HepG2 (cell line): ENCODE data around the gene ARL4D. TPM values are rescaled to one million over a fixed set of nuclear protein-coding genes. Genes with fewer than 3 reads are reported as not detected.

Source experiments
- ATAC-seq: fragments of 200-7000 bp; cut with Tn5 transposase; 3 replicates; pipeline ENCODE4 v1.9.1; 2020; ENCODE audit warnings: mild to moderate bottlenecking, moderate library complexity
- BruUV-seq: library from RNA; stranded (reverse); fragments of 400-500 nt; replicated peaks from 2 replicates; lab custom pipeline; 2021; lab: Mats Ljungman, UMichigan
- CTCF ChIA-PET: fragments of 300-600 bp; formaldehyde crosslinking; extraction: SDS; loops from one replicate; lab custom pipeline; 2021; ENCODE audit warnings: low total read pairs, inconsistent platforms, low intra/inter-chr PET ratio; lab: Yijun Ruan, JAX
- POLR2A ChIA-PET: fragments of 350-600 bp; sonication (Branson Sonifier 250); formaldehyde crosslinking; loops from one replicate; lab custom pipeline; 2020; ENCODE audit warnings: antibody characterized with exemption, inconsistent platforms; lab: Yijun Ruan, JAX
- DNase-seq: peaks from one replicate; pipeline ENCODE4 v3.0.0-alpha.2; 2015; ENCODE audit warnings: low spot score
- FAIRE-seq: peaks from 3 replicates; lab custom pipeline; 2011; peaks lifted over from hg19 to GRCh38; lab: Jason Lieb, UNC
- H2AFZ ChIP-seq: one replicate; pipeline ENCODE4 v1.6.1; 2011; ENCODE audit warnings: low read length, inconsistent platforms
- H3K27ac ChIP-seq: fragments of 300-600 bp; 3 replicates; pipeline ENCODE4 v1.8.0; 2011; ENCODE audit warnings: mixed run types, mild to moderate bottlenecking, mixed read lengths, low read length, inconsistent platforms; ENCODE audit not compliant: insufficient read depth; ENCODE audit errors: extremely low read length
- H3K27me3 ChIP-seq, 2 experiments: fragments of 200-600 bp in 1 of 2; 2 replicates in 1 of 2; 3 replicates in 1 of 2; pipeline versions ENCODE4 v1.6.0 to v1.8.0; 2011; ENCODE audit warnings: low read length in 2 of 2, mild to moderate bottlenecking in 2 of 2, moderate library complexity in 2 of 2, inconsistent platforms in 1 of 2; ENCODE audit not compliant: insufficient read depth in 2 of 2, control insufficient read depth in 1 of 2
- H3K36me3 ChIP-seq, 2 experiments: fragments of 200-600 bp in 1 of 2; replicated peaks in 1 of 2; 2 replicates in 1 of 2; 3 replicates in 1 of 2; pipeline versions ENCODE4 v1.5.1 to v1.8.0; 2011; ENCODE audit warnings: low read length in 2 of 2, inconsistent platforms in 1 of 2; ENCODE audit not compliant: insufficient read depth in 2 of 2, control insufficient read depth in 1 of 2
- H3K4me1 ChIP-seq: 2 replicates; pipeline ENCODE4 v1.5.1; 2012; ENCODE audit warnings: low read length, inconsistent platforms; ENCODE audit not compliant: insufficient read depth
- H3K4me2 ChIP-seq: 2 replicates; pipeline ENCODE4 v1.6.0; 2011; ENCODE audit warnings: low read depth, low read length, inconsistent platforms
- H3K4me3 ChIP-seq, 3 experiments: fragments of 200-600 bp in 1 of 3; sonication (generic), shearing (Covaris generic) in 1 of 3; replicated peaks in 1 of 3; 2 replicates each; pipeline ENCODE4 v1.5.1; 2011 to 2016; ENCODE audit warnings: low read length in 3 of 3, inconsistent platforms in 2 of 3, low read depth in 2 of 3, mild to moderate bottlenecking in 2 of 3, control low read depth in 1 of 3, mixed read lengths in 1 of 3; ENCODE audit not compliant: insufficient read depth in 1 of 3
- H3K79me2 ChIP-seq: one replicate; pipeline ENCODE4 v1.6.1; 2011; ENCODE audit warnings: low read length, inconsistent platforms; ENCODE audit not compliant: insufficient read depth
- H3K9ac ChIP-seq: 2 replicates; pipeline ENCODE4 v1.6.0; 2011; ENCODE audit warnings: mild to moderate bottlenecking, low read depth, low read length, inconsistent platforms; ENCODE audit not compliant: insufficient read depth
- H3K9me3 ChIP-seq: 2 replicates; pipeline ENCODE4 v1.5.1; 2012; ENCODE audit warnings: mild to moderate bottlenecking, low read length
- H4K20me1 ChIP-seq: 2 replicates; pipeline ENCODE4 v1.6.0; 2011; ENCODE audit warnings: inconsistent platforms, mild to moderate bottlenecking, low read length, moderate library complexity; ENCODE audit not compliant: insufficient read depth
- ARID2 ChIP-seq: sonication (generic); formaldehyde crosslinking; IDR thresholded peaks from 2 replicates; pipeline ENCODE4 v1.8.1; 2022; ENCODE audit warnings: mild to moderate bottlenecking, missing genetic modification reagents, borderline replicate concordance
- ARNTL ChIP-seq: sonication (generic); formaldehyde crosslinking; IDR thresholded peaks from 2 replicates; pipeline ENCODE4 v1.4.0; 2020; ENCODE audit warnings: mild to moderate bottlenecking, missing genetic modification reagents
- BRCA1 ChIP-seq: sonication (generic); formaldehyde crosslinking; IDR thresholded peaks from 2 replicates; pipeline ENCODE4 v1.4.0; 2020; ENCODE audit warnings: missing genetic modification reagents
- MAFG ChIP-seq: sonication (generic); formaldehyde crosslinking; IDR thresholded peaks from 2 replicates; pipeline ENCODE4 v1.5.1; 2020; ENCODE audit warnings: mild to moderate bottlenecking, missing genetic modification reagents
- NFKB2 ChIP-seq: sonication (generic); formaldehyde crosslinking; IDR thresholded peaks from 2 replicates; pipeline ENCODE4 v1.4.0; 2020; ENCODE audit warnings: missing genetic modification reagents, borderline replicate concordance
- PAF1 ChIP-seq: IDR thresholded peaks from 2 replicates; pipeline ENCODE4 v1.6.1; 2016; ENCODE audit warnings: missing genetic modification reagents, missing compliant biosample characterization
- SAFB2 ChIP-seq: sonication (generic); formaldehyde crosslinking; IDR thresholded peaks from 2 replicates; pipeline ENCODE4 v1.5.1; 2020; ENCODE audit warnings: missing genetic modification reagents, low read depth, mild to moderate bottlenecking, borderline replicate concordance
- SMYD3 ChIP-seq: sonication (generic); formaldehyde crosslinking; IDR thresholded peaks from 2 replicates; pipeline ENCODE4 v1.8.1; 2023; ENCODE audit warnings: mild to moderate bottlenecking, missing genetic modification reagents
- ZNF530 ChIP-seq: sonication (generic); formaldehyde crosslinking; IDR thresholded peaks from 2 replicates; pipeline ENCODE4 v1.5.0; 2020; ENCODE audit warnings: low read depth, mild to moderate bottlenecking, missing genetic modification reagents
- ZNF784 ChIP-seq: sonication (generic); formaldehyde crosslinking; IDR thresholded peaks from 2 replicates; pipeline ENCODE4 v1.5.1; 2020; ENCODE audit warnings: missing genetic modification reagents, mild to moderate bottlenecking, borderline replicate concordance
- in situ Hi-C: cut with HindIII; loops from 2 replicates; pipeline ENCODE4 v1.10.0; 2017; ENCODE audit warnings: low pct_unique_long_range_greater_than_20kb; ENCODE audit not compliant: extremely low pct_ligation_motif_present
- intact Hi-C: fragments of 100-400 bp; cut with micrococcal nuclease; formaldehyde crosslinking; loops from one replicate; pipeline ENCODE4 v1.10.0; 2022; ENCODE audit not compliant: unreplicated experiment
- polyA plus RNA-seq, 8 experiments: library from polyadenylated mRNA; depleted of rRNA in 3 of 8; stranded (reverse) in 7 of 8; unstranded in 1 of 8; fragments of >200 nt; fragmentation: Illumina TruSeq in 4 of 8; extraction: Trizol in 4 of 8; gene quantifications; 2 replicates each; pipeline versions ENCODE4 v1.2.1 to v1.2.3, GENCODE V29; 2011 to 2016; ENCODE audit warnings: low read depth in 4 of 8, missing spikeins in 1 of 8, mixed read lengths in 1 of 8; ENCODE audit not compliant: insufficient read depth in 1 of 8
- total RNA-seq, 5 experiments: library from RNA; depleted of rRNA; stranded (reverse); fragments of >200 nt; fragmentation: Illumina TruSeq; extraction: Trizol; gene quantifications; 2 replicates each; pipeline ENCODE4 v1.2.3, GENCODE V29; 2016; ENCODE audit warnings: low read depth in 1 of 5

Gene ARL4D
- total and polyA plus RNA-seq, 2 of the 13 experiments (the other 11 are each of a cell fraction or from before 2014, with no cell fraction given): 9.0 to 25.9 TPM

- FAIRE-seq (no peak), DNase-seq (no peak), ATAC-seq (no peak)
- Histone ChIP-seq H3K27ac (no peak overlapping the region), H3K79me2 (peaks cover 8% of the 10 kb centered on the region), H3K4me2 (no peak overlapping the region), H3K4me1 (peaks cover 64% of the 10 kb centered on the region), H3K27me3 (no peaks in the 10 kb centered on the region), H3K9ac (no peak overlapping the region), H4K20me1 (no peaks in the 10 kb centered on the region; the same call in 1 of the 2 replicates), H3K36me3 (no peaks in the 10 kb centered on the region; a peak in 1 of 5 replicates), H3K9me3 (no peaks in the 10 kb centered on the region), H3K4me3 (no peak overlapping the region), H2AFZ (no peak overlapping the region)
- intact Hi-C loops: loop anchor here (5.0 kb wide), 1 partner anchor 61 kb away; no protein-coding TSS in a partner anchor
- TF ChIP-seq ARID2 (no peak), ZNF530 (CRISPR knock-in tag) (no peak), ZNF784 (CRISPR knock-in tag) (no peak), SAFB2 (CRISPR knock-in tag) (no peak), MAFG (no peak), ARNTL (no peak), NFKB2 (CRISPR knock-in tag) (no peak), SMYD3 (no peak), PAF1 (CRISPR knock-in tag) (no peak), BRCA1 (CRISPR knock-in tag) (no peak)
- ChIA-PET POLR2A (no interaction called here), CTCF (no interaction called here)
- in situ Hi-C loops: no loop called here
- BruUV-seq: no TSS peak
Measured at GRCh38 chr17:43405861-43406260, 7.1 kb downstream of the ARL4D start.
